Measurements from ENCODE around the gene ZNF529.

Gene ZNF529

GRCh38 chr19:36579255-36579654 lies 6.2 kb upstream of the ZNF529 start:
- no peak for TF ChIP-seq TEAD4 (IDR thresholded peaks at IDR 0.05)
- TF ChIP-seq FOXM1 (IDR thresholded peaks at IDR 0.05; ENCODE audit: borderline replicate concordance, low read depth), result no peak
- TF ChIP-seq TAF1 (IDR thresholded peaks at IDR 0.05; ENCODE audit: low read depth), result no peak
- TF ChIP-seq USF1 (IDR thresholded peaks at IDR 0.05), result no peak
- no peak for TF ChIP-seq NFIC (IDR thresholded peaks at IDR 0.05)
- no peak for TF ChIP-seq CREB1 (IDR thresholded peaks at IDR 0.05; ENCODE audit: low read depth)
- no peak for TF ChIP-seq RAD21 (IDR thresholded peaks at IDR 0.05; ENCODE audit: low read depth)
- TF ChIP-seq, protein P1, sequence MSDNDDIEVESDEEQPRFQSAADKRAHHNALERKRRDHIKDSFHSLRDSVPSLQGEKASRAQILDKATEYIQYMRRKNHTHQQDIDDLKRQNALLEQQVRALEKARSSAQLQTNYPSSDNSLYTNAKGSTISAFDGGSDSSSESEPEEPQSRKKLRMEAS (IDR thresholded peaks at IDR 0.05), result no peak
- no peak for TF ChIP-seq EP300 (IDR thresholded peaks at IDR 0.05; ENCODE audit: borderline replicate concordance)
- no peak for TF ChIP-seq EGR1 (IDR thresholded peaks at IDR 0.05)
- TF ChIP-seq TCF12 (IDR thresholded peaks at IDR 0.05; ENCODE audit: low read depth), result no peak
- TF ChIP-seq ZBTB7A (IDR thresholded peaks at IDR 0.05; ENCODE audit: low read depth), result no peak
- no peak for TF ChIP-seq YY1 (IDR thresholded peaks at IDR 0.05; ENCODE audit: low read depth)
- no peak for TF ChIP-seq REST (IDR thresholded peaks at IDR 0.05; ENCODE audit: low read depth)
- TF ChIP-seq CEBPB (IDR thresholded peaks at IDR 0.05), result no peak

GRCh38 chr19:36577271-36577996 lies 4.3 kb upstream of the ZNF529 start:
- TF ChIP-seq RAD21 (IDR thresholded peaks at IDR 0.05; ENCODE audit: low read depth) (no peak), ZBTB7A (IDR thresholded peaks at IDR 0.05; ENCODE audit: low read depth) (no peak), TCF12 (IDR thresholded peaks at IDR 0.05; ENCODE audit: low read depth) (no peak), TAF1 (IDR thresholded peaks at IDR 0.05; ENCODE audit: low read depth) (no peak), CREB1 (IDR thresholded peaks at IDR 0.05; ENCODE audit: low read depth) (no peak), EGR1 (IDR thresholded peaks at IDR 0.05) (no peak), FOXM1 (IDR thresholded peaks at IDR 0.05; ENCODE audit: borderline replicate concordance, low read depth) (no peak)

GRCh38 chr19:36574741-36575140 lies 1.6 kb upstream of the ZNF529 start:
- no peak for TF ChIP-seq TEAD4 (IDR thresholded peaks at IDR 0.05)

DNA sequence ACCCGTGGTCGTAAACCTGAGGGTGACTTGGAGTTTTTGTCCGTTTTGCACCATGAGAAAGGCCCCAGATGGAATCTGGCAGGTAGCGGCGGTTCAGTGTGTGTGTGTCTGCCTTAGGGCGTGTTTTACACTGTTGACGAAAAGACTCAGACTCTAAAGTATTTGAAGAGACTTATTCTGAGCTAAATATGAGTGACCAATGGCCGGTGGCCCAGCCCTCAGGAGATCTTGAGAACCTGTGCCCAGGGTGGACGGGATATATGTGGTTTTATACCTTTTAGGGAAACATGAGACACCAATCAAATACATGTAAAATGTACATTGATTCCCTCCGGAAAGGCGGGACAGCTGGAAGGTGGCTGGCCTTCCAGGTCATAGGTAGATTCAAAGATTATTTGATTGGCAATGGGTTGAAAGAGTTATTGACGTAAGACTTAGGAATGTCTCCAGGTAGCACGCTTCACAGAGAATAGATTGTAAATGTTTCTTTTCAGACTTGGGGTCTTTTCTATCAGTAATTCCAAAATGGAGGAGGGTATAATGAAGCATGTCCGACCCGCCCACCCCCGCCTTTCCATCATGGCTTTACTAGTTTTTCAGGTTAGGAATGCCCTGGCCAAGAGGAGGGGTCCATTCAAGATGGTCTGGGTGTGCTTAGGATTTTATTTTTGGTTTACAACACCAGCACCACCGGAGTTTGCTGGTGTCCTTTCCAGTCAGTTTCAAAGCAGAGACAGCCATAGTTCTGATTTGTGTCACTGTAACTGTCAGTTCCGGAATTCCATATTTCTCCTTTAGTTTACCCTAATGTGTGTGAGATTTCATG lies 1.0 kb upstream of the ZNF529 start:
- TF ChIP-seq FOXM1 (IDR thresholded peaks at IDR 0.05; ENCODE audit: borderline replicate concordance, low read depth) (no peak), EGR1 (IDR thresholded peaks at IDR 0.05) (no peak), NFIC (IDR thresholded peaks at IDR 0.05) (no peak), REST (IDR thresholded peaks at IDR 0.05; ENCODE audit: low read depth) (no peak), USF1 (IDR thresholded peaks at IDR 0.05) (no peak), TAF1 (IDR thresholded peaks at IDR 0.05; ENCODE audit: low read depth) (no peak), RAD21 (IDR thresholded peaks at IDR 0.05; ENCODE audit: low read depth) (no peak), ZBTB7A (IDR thresholded peaks at IDR 0.05; ENCODE audit: low read depth) (no peak), TCF12 (IDR thresholded peaks at IDR 0.05; ENCODE audit: low read depth) (no peak)
- TF ChIP-seq, protein P1 (IDR thresholded peaks at IDR 0.05), result no peak

- peak; percentile 46; the same call in 1 of the 2 replicates for TF ChIP-seq CREB1 (IDR thresholded peaks at IDR 0.05; ENCODE audit: low read depth)
- TF ChIP-seq TAF1 (IDR thresholded peaks at IDR 0.05; ENCODE audit: low read depth), result no peak
Observed at GRCh38 chr19:36572593-36573019, 486 bp downstream of the ZNF529 start.

DNA sequence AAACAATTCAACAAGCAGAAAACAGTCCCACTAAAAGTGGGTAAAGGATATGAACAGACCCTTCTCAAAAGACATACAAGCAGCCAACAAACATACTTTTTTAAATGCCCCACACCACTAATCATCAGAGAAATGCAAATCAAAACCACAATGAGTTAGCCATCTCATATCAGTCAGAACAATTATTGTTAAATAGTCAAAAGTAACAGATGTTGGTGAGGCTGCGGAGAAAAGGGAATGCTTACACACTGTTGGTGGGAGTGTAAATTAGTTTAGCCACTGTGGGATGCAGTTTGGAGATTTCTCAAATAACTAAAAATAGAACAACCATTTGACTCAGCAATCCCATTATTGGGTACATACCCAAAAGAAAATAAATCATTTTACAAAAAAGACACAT lies 8.7 kb downstream of the ZNF529 start:
- TF ChIP-seq USF1 (IDR thresholded peaks at IDR 0.05), result no peak
- TF ChIP-seq, protein P1 (IDR thresholded peaks at IDR 0.05), result no peak
- no peak for TF ChIP-seq TEAD4 (IDR thresholded peaks at IDR 0.05)
- TF ChIP-seq YY1 (IDR thresholded peaks at IDR 0.05; ENCODE audit: low read depth), result no peak
- no peak for TF ChIP-seq EGR1 (IDR thresholded peaks at IDR 0.05)
- no peak for TF ChIP-seq NFIC (IDR thresholded peaks at IDR 0.05)
- TF ChIP-seq TCF12 (IDR thresholded peaks at IDR 0.05; ENCODE audit: low read depth), result no peak
- TF ChIP-seq REST (IDR thresholded peaks at IDR 0.05; ENCODE audit: low read depth), result no peak
- no peak for TF ChIP-seq RAD21 (IDR thresholded peaks at IDR 0.05; ENCODE audit: low read depth)
- TF ChIP-seq CEBPB (IDR thresholded peaks at IDR 0.05), result no peak
- no peak for TF ChIP-seq ZBTB7A (IDR thresholded peaks at IDR 0.05; ENCODE audit: low read depth)
- TF ChIP-seq CREB1 (IDR thresholded peaks at IDR 0.05; ENCODE audit: low read depth), result no peak

All from Ishikawa (cell line).